Measurements from ENCODE around the gene ARMH4. TPM values are rescaled to one million over a fixed set of nuclear protein-coding genes. Genes with fewer than 3 reads are reported as not detected.
A peak's percentile ranks its signal among the peaks of the same experiment; 100 is the strongest.

ARMH4 gene
- total RNA-seq, 4 donors from 2014 or later = 0.44 to 4.4 (median 2.4) TPM

- Histone ChIP-seq H3K27ac (no peak overlapping the region), H3K9me3 (no peaks in the 10 kb centered on the region), H3K36me3 (no peaks in the 10 kb centered on the region), H3K27me3 (no peaks in the 10 kb centered on the region), H3K4me1 (peaks cover 0 to 4% (median 0%) of the 10 kb centered on the region in 3 donors), H3K4me3 (peak overlapping the region in 1 of 4 donors; percentile 46)
- 34 to 37% methylated on average over 15 to 17 of the region's 17 CpGs for WGBS, 2 donors
- peak in 5 of 6 experiments; percentile 41 to 74 (median 67) for TF ChIP-seq CTCF (IDR thresholded peaks at IDR 0.05)
- TF ChIP-seq POLR2A (IDR thresholded peaks at IDR 0.05) = no peak
- DNase-seq = no peak
- intact Hi-C loops (cut with DNase I) = loop anchor here (10.0 kb wide), 2 partner anchors 378 to 588 kb away; no protein-coding TSS in a partner anchor
Measured at GRCh38 chr14:58072288-58073071, 79.5 kb downstream of the ARMH4 start.

GRCh38 chr14:58071341-58071740, 80.7 kb downstream of the ARMH4 start:
- WGBS, 2 donors = 67 to 85% methylated on average over 1 of the region's 1 CpG
- H3K4me3 ChIP-seq = no peak overlapping the region
- intact Hi-C loops (cut with DNase I) = loop anchor here (10.0 kb wide), 2 partner anchors 377 to 587 kb away; no protein-coding TSS in a partner anchor
- peaks cover 0 to 4% (median 0%) of the 10 kb centered on the region in 3 donors for H3K4me1 ChIP-seq
- H3K27me3 ChIP-seq = no peaks in the 10 kb centered on the region
- no peaks in the 10 kb centered on the region for H3K36me3 ChIP-seq
- TF ChIP-seq POLR2A (IDR thresholded peaks at IDR 0.05) = no peak
- TF ChIP-seq CTCF (IDR thresholded peaks at IDR 0.05) = no peak
- no peak overlapping the region for H3K27ac ChIP-seq
- H3K9me3 ChIP-seq = no peaks in the 10 kb centered on the region
- DNase-seq = no peak

GRCh38 chr14:58068306-58068705, 83.7 kb downstream of the ARMH4 start:
- no peak for DNase-seq
- H3K4me3 ChIP-seq = no peak overlapping the region
- no peaks in the 10 kb centered on the region for H3K9me3 ChIP-seq
- intact Hi-C loops (cut with DNase I) = no loop called here
- H3K36me3 ChIP-seq = no peaks in the 10 kb centered on the region
- H3K27ac ChIP-seq = no peak overlapping the region
- TF ChIP-seq POLR2A (IDR thresholded peaks at IDR 0.05) (no peak), CTCF (IDR thresholded peaks at IDR 0.05) (no peak)
- WGBS, 2 donors = 69 to 82% methylated on average over 1 of the region's 1 CpG
- H3K4me1 ChIP-seq = peaks cover 0 to 4% (median 0%) of the 10 kb centered on the region in 3 donors
- no peaks in the 10 kb centered on the region for H3K27me3 ChIP-seq

GRCh38 chr14:58066115-58066514, 85.9 kb downstream of the ARMH4 start:
- Histone ChIP-seq H3K27me3 (no peaks in the 10 kb centered on the region), H3K27ac (no peak overlapping the region), H3K4me3 (no peak overlapping the region), H3K4me1 (no peaks in the 10 kb centered on the region), H3K9me3 (no peaks in the 10 kb centered on the region), H3K36me3 (no peaks in the 10 kb centered on the region)
- no peak for DNase-seq
- intact Hi-C loops (cut with DNase I) = no loop called here
- peak in 1 of 6 experiments; percentile 27 for TF ChIP-seq CTCF (IDR thresholded peaks at IDR 0.05)
- TF ChIP-seq POLR2A (IDR thresholded peaks at IDR 0.05) = no peak

GRCh38 chr14:58061581-58061980, 90.4 kb downstream of the ARMH4 start:
- intact Hi-C loops (cut with DNase I) = no loop called here
- H3K4me3 ChIP-seq = no peak overlapping the region
- TF ChIP-seq CTCF (IDR thresholded peaks at IDR 0.05) = no peak
- TF ChIP-seq POLR2A (IDR thresholded peaks at IDR 0.05) = no peak
- no peaks in the 10 kb centered on the region for H3K36me3 ChIP-seq
- no peaks in the 10 kb centered on the region for H3K4me1 ChIP-seq
- no peak for DNase-seq
- H3K27ac ChIP-seq = no peak overlapping the region
- H3K9me3 ChIP-seq = no peaks in the 10 kb centered on the region
- 69 to 70% methylated on average over 4 of the region's 4 CpGs for WGBS, 2 donors
- no peaks in the 10 kb centered on the region for H3K27me3 ChIP-seq

Data from esophagus squamous epithelium (tissue), 5 donors.